Astrocyte (in vitro differentiated cells and primary cell): ENCODE results near the gene KIRREL3. TPM values are rescaled to one million over a fixed set of nuclear protein-coding genes. Genes with fewer than 3 reads are reported as not detected.

Source experiments
- DNase-seq: peaks from one replicate; pipeline ENCODE4 v3.0.0-alpha.2; 2010; ENCODE audit warnings: low read depth
- FAIRE-seq: peaks from 2 replicates; lab custom pipeline; 2011; peaks lifted over from hg19 to GRCh38; lab: Jason Lieb, UNC
- H2AFZ ChIP-seq: 2 replicates; pipeline ENCODE4 v1.6.0; 2012; ENCODE audit warnings: low read depth, low read length, inconsistent platforms
- H3K27ac ChIP-seq: 2 replicates; pipeline ENCODE4 v1.5.1; 2011; ENCODE audit warnings: low read depth, low read length, inconsistent platforms
- H3K27me3 ChIP-seq: 2 replicates; pipeline ENCODE4 v1.6.0; 2011; ENCODE audit warnings: low read length, inconsistent platforms; ENCODE audit not compliant: insufficient read depth
- H3K36me3 ChIP-seq: 2 replicates; pipeline ENCODE4 v1.5.1; 2011; ENCODE audit warnings: low read length, inconsistent platforms; ENCODE audit not compliant: insufficient read depth
- H3K4me1 ChIP-seq: 2 replicates; pipeline ENCODE4 v1.5.1; 2011; ENCODE audit warnings: low read length, inconsistent platforms; ENCODE audit not compliant: insufficient read depth
- H3K4me2 ChIP-seq: 2 replicates; pipeline ENCODE4 v1.6.0; 2012; ENCODE audit warnings: low read length, inconsistent platforms
- H3K4me3 ChIP-seq: 2 replicates; pipeline ENCODE4 v1.5.1; 2011; ENCODE audit warnings: low read depth, mild to moderate bottlenecking, low read length, inconsistent platforms; ENCODE audit not compliant: insufficient read depth
- H3K79me2 ChIP-seq: 2 replicates; pipeline ENCODE4 v1.6.0; 2012; ENCODE audit warnings: mild to moderate bottlenecking, low read length, inconsistent platforms; ENCODE audit not compliant: insufficient read depth
- H3K9ac ChIP-seq: 2 replicates; pipeline ENCODE4 v1.6.0; 2012; ENCODE audit warnings: mild to moderate bottlenecking, low read length, inconsistent platforms
- H3K9me3 ChIP-seq: 2 replicates; pipeline ENCODE4 v1.5.1; 2012; ENCODE audit warnings: low read depth, mild to moderate bottlenecking, low read length, inconsistent platforms; ENCODE audit not compliant: insufficient read depth
- H4K20me1 ChIP-seq: 2 replicates; pipeline ENCODE4 v1.6.0; 2012; ENCODE audit warnings: low read length, inconsistent platforms; ENCODE audit not compliant: insufficient read depth
- H3K27ac Mint-ChIP-seq: one replicate; pipeline ENCODE4 v1.8.0; 2021; ENCODE audit warnings: mild to moderate bottlenecking, mixed read lengths; ENCODE audit not compliant: unreplicated experiment
- H3K27me3 Mint-ChIP-seq: one replicate; pipeline ENCODE4 v1.8.0; 2021; ENCODE audit warnings: low read depth, mixed read lengths; ENCODE audit not compliant: unreplicated experiment
- H3K36me3 Mint-ChIP-seq: one replicate; pipeline ENCODE4 v1.8.0; 2021; ENCODE audit warnings: low read depth, mixed read lengths; ENCODE audit not compliant: unreplicated experiment
- H3K4me1 Mint-ChIP-seq: one replicate; pipeline ENCODE4 v1.8.0; 2021; ENCODE audit warnings: low read depth, mixed read lengths; ENCODE audit not compliant: unreplicated experiment
- H3K4me3 Mint-ChIP-seq: one replicate; pipeline ENCODE4 v1.8.0; 2021; ENCODE audit warnings: mild to moderate bottlenecking, moderate library complexity, mixed read lengths; ENCODE audit not compliant: unreplicated experiment
- H3K9me3 Mint-ChIP-seq: one replicate; pipeline ENCODE4 v1.8.0; 2021; ENCODE audit warnings: mild to moderate bottlenecking, mixed read lengths; ENCODE audit not compliant: unreplicated experiment
- CTCF ChIP-seq: IDR thresholded peaks from 2 replicates; pipeline ENCODE4 v1.5.1; 2011; ENCODE audit warnings: low read depth, mild to moderate bottlenecking, inconsistent platforms, low read length, moderate library complexity; ENCODE audit not compliant: insufficient read depth
- EZH2 ChIP-seq: IDR thresholded peaks from 2 replicates; pipeline ENCODE4 v1.6.1; 2012; ENCODE audit warnings: mild to moderate bottlenecking, low read length, inconsistent platforms; ENCODE audit not compliant: insufficient read depth
- total RNA-seq: library from RNA; stranded (reverse); gene quantifications from 2 replicates; pipeline ENCODE4 v1.2.1, GENCODE V29; 2021

Gene KIRREL3
- total RNA-seq, 1 donor from 2014 or later = 0.91 TPM

DNA sequence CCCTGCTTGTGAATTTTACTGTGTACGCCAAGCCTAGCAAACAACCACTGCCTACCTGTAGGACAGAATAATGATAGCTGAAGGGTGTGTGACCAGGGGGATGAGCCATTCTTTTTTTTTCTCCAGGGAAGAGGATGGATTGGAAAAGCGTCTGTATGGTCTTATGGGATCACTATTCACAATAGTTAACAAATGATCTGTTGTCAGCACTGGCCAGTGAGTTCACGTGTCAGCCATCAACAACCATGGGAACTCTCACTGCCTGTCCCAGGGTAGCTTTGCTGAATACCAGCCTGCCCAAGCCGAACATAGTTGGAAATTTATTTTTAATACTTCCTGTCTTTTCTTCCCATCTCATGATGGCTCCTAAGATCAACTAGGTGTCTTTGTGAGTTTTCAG, 474.9 kb downstream of the KIRREL3 start:
- H3K9me3 Mint-ChIP-seq = peaks cover 1% of the 10 kb centered on the region
- DNase-seq (no peak), FAIRE-seq (no peak)
- peaks cover 3% of the 10 kb centered on the region for H3K4me1 Mint-ChIP-seq
- H3K27ac Mint-ChIP-seq = no peak overlapping the region
- no peaks in the 10 kb centered on the region for H4K20me1 ChIP-seq
- H3K4me3 ChIP-seq = no peak overlapping the region
- no peak overlapping the region for H2AFZ ChIP-seq
- peaks cover 60% of the 10 kb centered on the region for H3K27me3 Mint-ChIP-seq
- no peak overlapping the region for H3K4me3 Mint-ChIP-seq
- H3K79me2 ChIP-seq = no peaks in the 10 kb centered on the region
- H3K9ac ChIP-seq = no peak overlapping the region
- H3K36me3 ChIP-seq = no peaks in the 10 kb centered on the region
- no peak overlapping the region for H3K27ac ChIP-seq
- H3K4me1 ChIP-seq = no peaks in the 10 kb centered on the region
- H3K9me3 ChIP-seq = no peaks in the 10 kb centered on the region
- H3K4me2 ChIP-seq = no peak overlapping the region
- TF ChIP-seq CTCF (no peak), EZH2 (no peak)
- no peaks in the 10 kb centered on the region for H3K27me3 ChIP-seq
- H3K36me3 Mint-ChIP-seq = no peaks in the 10 kb centered on the region

- no peak for FAIRE-seq
- Histone ChIP-seq H3K4me1 (no peaks in the 10 kb centered on the region), H3K27ac (no peak overlapping the region), H2AFZ (no peak overlapping the region), H3K27me3 (no peaks in the 10 kb centered on the region), H3K4me2 (no peak overlapping the region), H4K20me1 (no peaks in the 10 kb centered on the region), H3K36me3 (no peaks in the 10 kb centered on the region), H3K9ac (no peak overlapping the region), H3K79me2 (no peaks in the 10 kb centered on the region), H3K9me3 (no peaks in the 10 kb centered on the region), H3K4me3 (no peak overlapping the region)
- Mint-ChIP-seq H3K36me3 (no peaks in the 10 kb centered on the region), H3K9me3 (peaks cover 1% of the 10 kb centered on the region), H3K4me1 (peaks cover 3% of the 10 kb centered on the region), H3K27ac (no peak overlapping the region), H3K4me3 (no peak overlapping the region), H3K27me3 (peaks cover 60% of the 10 kb centered on the region)
- no peak for TF ChIP-seq EZH2
- no peak for TF ChIP-seq CTCF
- DNase-seq = no peak
Measured at GRCh38 chr11:126525216-126525615, 475.4 kb downstream of the KIRREL3 start.

DNA sequence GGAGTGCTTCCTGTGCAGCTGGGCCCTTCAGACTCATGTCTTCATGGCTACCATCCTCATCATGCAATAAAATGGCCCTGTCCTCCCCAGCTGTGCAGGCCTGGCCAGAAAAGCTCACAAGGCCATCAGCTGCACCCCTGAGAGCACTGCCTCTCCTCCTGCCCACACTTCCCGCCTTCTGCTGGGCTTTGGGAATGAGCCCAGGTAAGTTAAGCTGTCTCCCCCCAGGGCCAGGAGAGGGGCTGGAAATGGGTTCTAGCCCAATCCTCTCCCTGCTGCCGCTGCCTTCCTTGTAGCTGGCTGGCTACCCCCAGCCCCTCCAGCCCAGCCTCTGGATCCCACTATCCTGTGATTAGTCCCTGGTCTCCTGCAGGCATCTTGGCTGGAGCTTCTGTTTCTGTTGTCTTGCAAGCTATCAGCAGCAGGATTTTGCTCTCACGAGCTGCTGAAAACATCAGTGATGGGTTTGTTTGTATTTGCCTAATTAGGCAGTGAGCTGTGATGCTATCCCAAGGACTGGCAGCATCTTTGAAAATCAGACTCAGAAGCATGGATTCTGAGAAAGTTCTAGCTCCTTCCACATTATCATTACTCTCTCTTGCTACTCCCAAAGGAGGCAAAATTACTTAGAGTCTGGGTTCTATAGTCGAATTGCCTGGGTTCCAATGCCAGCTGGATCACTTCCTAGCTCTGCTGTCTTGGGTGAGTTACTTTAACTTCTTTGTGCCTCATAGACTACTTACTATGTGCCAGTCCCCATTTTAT, 476.9 kb downstream of the KIRREL3 start:
- no peak for FAIRE-seq
- no peaks in the 10 kb centered on the region for H3K27me3 ChIP-seq
- H3K9me3 Mint-ChIP-seq = peaks cover 1% of the 10 kb centered on the region
- no peak for TF ChIP-seq EZH2
- no peak for TF ChIP-seq CTCF
- no peaks in the 10 kb centered on the region for H3K79me2 ChIP-seq
- peaks cover 3% of the 10 kb centered on the region for H3K4me1 Mint-ChIP-seq
- H3K27ac ChIP-seq = no peak overlapping the region
- H3K27me3 Mint-ChIP-seq = peaks cover 62% of the 10 kb centered on the region
- H4K20me1 ChIP-seq = no peaks in the 10 kb centered on the region
- no peak for DNase-seq
- no peak overlapping the region for H3K9ac ChIP-seq
- H3K4me3 Mint-ChIP-seq = no peak overlapping the region
- H3K27ac Mint-ChIP-seq = no peak overlapping the region
- H3K36me3 Mint-ChIP-seq = no peaks in the 10 kb centered on the region
- no peaks in the 10 kb centered on the region for H3K36me3 ChIP-seq
- H3K4me1 ChIP-seq = no peaks in the 10 kb centered on the region
- H3K4me2 ChIP-seq = no peak overlapping the region
- no peak overlapping the region for H2AFZ ChIP-seq
- H3K4me3 ChIP-seq = no peak overlapping the region
- no peaks in the 10 kb centered on the region for H3K9me3 ChIP-seq
